GM21528 (cell line): Measurements from ENCODE around the gene ZKSCAN5.
"Not testable (repeated sequence)": the region's sequence is repeated elsewhere in the genome, so short reads cannot be mapped to it uniquely, and the experiment has no call there.

Source experiments
- ATAC-seq: cut with Tn5 transposase; IDR thresholded peaks from one replicate; pipeline ENCODE4 v1.9.1; 2021; ENCODE audit warnings: mild to moderate bottlenecking, moderate library complexity; ENCODE audit not compliant: unreplicated experiment, low FRiP score

Gene ZKSCAN5

GRCh38 chr7:99551334-99551733 is 46.9 kb downstream of the ZKSCAN5 start:
- ATAC-seq = no peak

GRCh38 chr7:99551767-99552463 is 47.5 kb downstream of the ZKSCAN5 start, which contains the start of gene FAM200A:
Gene FAM200A (minus strand): TSS chr7:99552114. CDS start chr7:99548407, 3,707 bp downstream.
- peak; percentile 85 for ATAC-seq

- no peak for ATAC-seq
Observed at GRCh38 chr7:99553039-99553438, 48.6 kb downstream of the ZKSCAN5 start.

GRCh38 chr7:99554939-99555338 is 50.5 kb downstream of the ZKSCAN5 start:
- no peak for ATAC-seq

GRCh38 chr7:99557196-99557607 is 52.7 kb downstream of the ZKSCAN5 start:
- no peak for ATAC-seq

GRCh38 chr7:99557940-99558305 is 53.5 kb downstream of the ZKSCAN5 start:
- peak; percentile 58 for ATAC-seq

GRCh38 chr7:99558306-99559174 is 54.1 kb downstream of the ZKSCAN5 start, which contains the start of gene ZNF655:
Gene ZNF655 (plus strand): TSS chr7:99558642. CDS start chr7:99560560, 1,918 bp downstream.
- peak; percentile 73 for ATAC-seq

- ATAC-seq = no peak
Observed at GRCh38 chr7:99559175-99559915, 54.9 kb downstream of the ZKSCAN5 start.

DNA sequence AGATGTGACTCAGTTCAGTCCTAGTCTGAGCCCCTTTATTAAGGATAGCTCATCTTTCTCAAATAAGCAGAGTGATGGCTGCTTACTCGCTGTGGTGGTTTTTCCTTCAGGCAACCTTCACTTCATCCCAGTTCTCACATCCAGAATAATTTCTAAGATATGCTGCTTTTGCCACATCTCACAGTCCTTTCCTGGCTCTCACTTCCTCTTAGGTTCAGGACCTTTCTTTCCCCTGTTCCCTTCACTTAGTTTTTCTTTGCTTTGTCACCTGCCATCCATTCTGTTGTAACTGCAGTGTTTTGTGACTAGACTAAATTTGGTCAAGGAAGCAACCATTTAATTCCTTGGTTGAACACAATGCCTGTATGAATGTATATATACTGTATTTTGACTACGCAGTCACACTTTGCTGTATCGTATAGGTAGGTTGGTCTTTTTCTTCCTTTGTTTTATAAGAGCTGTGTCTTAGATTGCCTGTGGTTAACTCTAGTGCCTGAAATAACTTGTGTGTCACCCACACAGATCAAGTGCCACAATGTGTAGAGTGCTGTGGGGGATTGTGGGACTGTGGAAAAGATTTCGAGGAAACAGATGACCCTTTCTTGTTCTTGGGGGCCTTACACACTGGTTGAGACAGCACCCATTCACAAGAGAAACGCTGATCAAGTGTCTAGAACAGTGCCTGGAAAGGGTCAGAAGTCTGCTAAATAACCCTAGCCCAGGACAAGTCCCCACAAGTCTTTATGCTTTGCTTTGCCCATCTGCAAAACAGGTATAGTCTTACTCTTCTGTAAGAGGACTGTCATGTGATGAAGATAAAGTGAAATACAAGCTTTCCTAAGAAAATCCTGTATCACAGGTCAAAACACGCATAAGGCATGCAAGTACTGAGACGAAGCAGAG is 56.6 kb downstream of the ZKSCAN5 start:
- ATAC-seq = no peak

DNA sequence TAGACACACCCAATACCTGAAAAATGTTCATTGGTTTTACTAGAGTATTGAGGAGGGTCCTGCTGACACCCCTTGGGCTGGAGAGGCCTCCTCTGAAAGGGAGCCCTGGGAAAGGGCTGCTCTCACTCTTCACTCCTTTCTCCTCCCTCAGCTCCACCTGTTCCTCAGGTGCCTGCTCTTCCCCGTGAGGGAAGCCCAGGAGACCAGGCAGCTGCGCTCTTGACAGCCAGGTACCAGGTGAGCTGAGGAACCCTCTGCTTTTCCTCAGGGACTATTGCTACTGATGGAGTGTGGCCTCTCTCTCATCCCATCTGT is 57.2 kb downstream of the ZKSCAN5 start:
- ATAC-seq = no peak

GRCh38 chr7:99562114-99562784 is 57.8 kb downstream of the ZKSCAN5 start:
- no peak for ATAC-seq

DNA sequence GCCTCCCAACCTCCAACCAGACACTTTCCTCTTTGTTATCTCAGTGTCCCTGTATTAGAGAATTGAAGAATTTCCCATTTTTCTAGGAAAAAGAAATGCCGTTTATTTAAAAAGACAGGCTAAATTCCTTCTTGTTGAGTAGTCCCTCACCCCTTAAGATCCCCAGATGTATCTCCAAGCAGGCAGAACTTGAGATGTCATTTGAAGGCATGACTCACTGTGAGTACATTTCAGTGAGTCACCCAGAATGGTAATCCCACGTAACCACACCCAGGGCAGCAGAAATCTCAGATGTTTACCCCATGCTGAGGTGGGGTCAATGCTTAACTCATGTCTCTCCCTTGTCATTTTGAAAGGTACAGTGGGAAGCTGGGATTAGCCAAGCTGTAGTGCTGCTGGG is 58.4 kb downstream of the ZKSCAN5 start:
- no peak for ATAC-seq

- no peak for ATAC-seq
Observed at GRCh38 chr7:99563650-99564049, 59.2 kb downstream of the ZKSCAN5 start.

- not testable (repeated sequence) for ATAC-seq
Observed at GRCh38 chr7:99568770-99569169, 64.3 kb downstream of the ZKSCAN5 start.

- ATAC-seq = no peak
Observed at GRCh38 chr7:99571768-99572167, 67.3 kb downstream of the ZKSCAN5 start.

- ATAC-seq = no peak
Observed at GRCh38 chr7:99573257-99573656, 68.8 kb downstream of the ZKSCAN5 start.

DNA sequence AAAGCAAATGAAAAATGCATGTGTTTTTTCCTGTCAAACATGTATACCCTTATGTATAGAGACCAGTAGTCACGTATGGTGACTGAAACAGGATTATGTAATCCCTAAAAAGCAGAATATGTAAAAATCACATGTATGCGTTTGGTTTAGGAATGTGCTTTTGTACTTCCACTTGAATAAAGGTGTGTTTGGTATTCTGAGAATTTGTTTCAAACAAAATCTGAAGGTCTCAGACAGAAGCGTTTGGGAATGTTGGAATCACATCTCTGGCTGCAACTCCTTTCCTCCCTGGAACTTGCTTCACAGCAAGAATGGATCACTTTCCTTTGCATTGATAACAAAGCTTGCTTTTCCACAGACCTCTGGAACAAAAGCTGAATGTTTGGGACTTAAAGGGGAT is 71.8 kb downstream of the ZKSCAN5 start:
- ATAC-seq = no peak

DNA sequence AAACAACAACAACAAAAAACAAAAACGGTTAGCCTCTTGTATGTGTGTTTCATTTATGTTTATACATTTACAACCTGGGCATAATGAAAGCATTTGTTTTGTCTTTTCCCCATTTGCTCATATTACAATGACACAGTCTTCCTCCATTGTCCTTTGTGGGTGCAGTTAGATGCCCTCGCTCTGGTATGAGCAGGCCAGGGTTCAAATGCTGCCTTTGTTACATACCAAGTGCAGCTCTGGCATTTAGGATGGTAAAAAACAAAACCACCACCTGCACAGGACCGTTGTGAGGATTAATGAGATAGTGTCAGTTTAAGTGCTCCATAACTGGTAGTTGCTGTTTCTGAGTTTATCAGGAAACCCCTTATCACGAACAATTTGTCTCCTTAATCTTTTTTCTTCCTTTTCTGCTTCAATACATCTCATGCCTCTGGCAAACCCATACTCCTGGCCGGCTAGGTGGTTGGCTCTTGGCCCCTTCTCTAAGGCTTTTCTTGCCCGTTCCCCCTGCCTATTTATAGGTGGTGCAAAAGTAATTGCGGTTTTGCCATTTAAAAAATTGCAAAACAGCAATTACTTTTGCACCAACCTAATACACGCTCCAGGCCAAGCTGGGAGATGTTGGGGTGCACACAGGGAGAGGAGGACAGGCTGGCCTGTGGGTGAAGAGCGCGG is 75.0 kb downstream of the ZKSCAN5 start:
- no peak for ATAC-seq
